GM21447 (cell line): ENCODE results near the gene PMEPA1.
"Not testable (repeated sequence)": the region's sequence is repeated elsewhere in the genome, so short reads cannot be mapped to it uniquely, and the experiment has no call there.

Experiments
- ATAC-seq: cut with Tn5 transposase; IDR thresholded peaks from one replicate; pipeline ENCODE4 v1.9.1; 2021; ENCODE audit not compliant: unreplicated experiment

Gene PMEPA1

DNA sequence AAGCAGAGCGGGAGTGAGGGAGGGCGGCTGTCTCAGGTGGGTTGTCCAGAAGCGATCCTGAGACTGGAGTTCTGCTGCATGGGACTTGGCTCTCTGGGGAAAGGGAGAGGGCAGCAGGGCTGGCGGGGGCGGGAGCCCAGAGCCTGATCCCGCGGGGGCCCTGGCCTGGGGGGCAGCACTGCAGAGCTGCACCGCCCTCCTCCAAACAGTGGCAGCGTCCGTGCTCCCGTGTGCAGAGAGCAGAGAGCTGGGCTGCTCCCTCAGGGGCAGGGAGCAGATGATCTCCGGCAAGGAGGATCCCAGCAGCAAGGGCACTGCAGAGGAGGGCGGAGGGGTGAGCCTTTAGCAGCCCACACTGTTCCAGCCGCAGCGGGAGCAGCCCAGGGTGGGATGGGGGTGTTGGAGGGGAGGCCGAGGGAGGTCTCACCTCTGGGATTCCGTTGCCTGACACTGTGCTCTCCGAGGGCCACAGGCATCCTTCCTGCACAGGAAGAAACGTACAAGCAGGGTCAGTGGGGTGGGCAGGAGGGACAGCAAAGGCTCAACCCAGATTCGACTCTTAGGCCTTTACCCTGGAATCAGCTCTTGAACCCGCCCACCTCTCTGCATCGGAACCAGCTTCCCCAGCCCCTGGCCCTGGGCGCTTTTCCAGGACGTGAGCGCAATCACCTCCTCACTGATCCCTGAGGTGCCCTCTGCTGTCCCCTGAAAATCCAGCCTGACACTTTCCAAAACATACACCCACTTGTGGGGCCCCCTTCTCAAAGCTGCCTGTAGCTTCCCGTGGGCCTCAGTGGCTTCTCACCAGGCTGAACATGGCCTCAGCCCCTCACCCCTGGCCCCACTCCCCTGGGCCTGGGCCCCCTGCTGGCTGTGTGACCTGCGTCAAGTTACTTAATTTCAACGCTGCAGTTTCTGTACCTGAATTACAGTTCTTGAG lies 56.9 kb downstream of the PMEPA1 start:
- no peak for ATAC-seq

GRCh38 chr20:57651881-57652605 lies 57.8 kb downstream of the PMEPA1 start:
- ATAC-seq: no peak

DNA sequence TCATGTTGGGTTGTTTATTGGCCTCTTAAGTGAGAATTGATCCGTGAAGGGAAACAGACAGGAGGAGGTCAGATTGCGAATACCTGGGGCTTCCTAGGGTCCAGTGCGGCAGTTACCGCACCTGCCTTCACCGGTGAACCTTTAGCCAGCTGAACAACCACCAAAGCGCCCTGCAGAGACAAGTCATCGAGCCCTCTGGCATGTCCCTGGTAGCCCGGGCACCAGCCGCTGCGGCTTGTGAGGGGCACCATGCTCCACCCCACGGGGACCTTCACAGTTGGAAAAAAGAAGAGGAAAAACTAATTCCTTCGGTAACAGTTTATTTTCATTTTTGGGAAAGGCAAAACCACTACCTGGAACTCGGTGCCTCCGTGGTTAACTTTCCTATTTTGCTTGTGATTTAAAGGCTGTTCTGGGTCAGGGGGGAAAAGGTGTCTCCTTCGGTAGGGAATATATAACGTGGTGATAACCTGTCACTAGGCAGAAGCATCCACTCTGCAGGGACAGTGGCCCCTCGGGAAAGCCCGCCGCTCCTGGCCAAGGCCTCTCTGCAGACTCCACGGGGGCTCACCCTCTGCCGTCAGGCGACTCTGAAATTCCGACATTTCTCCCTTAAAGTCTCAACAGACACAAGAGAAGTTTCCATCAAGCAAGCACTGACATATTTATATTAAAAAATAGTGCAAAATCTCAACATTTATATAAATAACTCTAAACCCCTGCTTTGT lies 58.9 kb downstream of the PMEPA1 start:
- no peak for ATAC-seq

DNA sequence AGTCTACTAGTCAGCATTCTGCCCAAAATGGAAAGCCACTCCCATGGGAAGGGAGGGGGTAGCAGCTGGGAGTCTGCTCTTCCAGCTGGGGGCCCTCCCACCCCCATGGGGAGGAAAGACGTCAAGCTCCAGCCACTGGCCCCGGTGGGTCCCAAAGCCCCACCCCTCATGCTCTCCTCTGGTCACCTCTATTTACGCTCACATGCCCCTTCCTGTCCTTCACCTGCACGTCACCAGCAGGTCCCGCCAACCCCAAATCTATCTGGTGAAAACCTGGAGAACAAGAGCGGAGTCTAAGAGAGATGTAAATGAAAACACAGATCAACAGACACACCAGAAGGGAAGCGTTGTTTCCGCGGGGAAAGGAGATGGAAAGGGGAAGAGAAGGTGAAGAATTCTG lies 59.5 kb downstream of the PMEPA1 start:
- ATAC-seq: no peak

- ATAC-seq: no peak
Observed at GRCh38 chr20:57649617-57650015, 60.2 kb downstream of the PMEPA1 start.

DNA sequence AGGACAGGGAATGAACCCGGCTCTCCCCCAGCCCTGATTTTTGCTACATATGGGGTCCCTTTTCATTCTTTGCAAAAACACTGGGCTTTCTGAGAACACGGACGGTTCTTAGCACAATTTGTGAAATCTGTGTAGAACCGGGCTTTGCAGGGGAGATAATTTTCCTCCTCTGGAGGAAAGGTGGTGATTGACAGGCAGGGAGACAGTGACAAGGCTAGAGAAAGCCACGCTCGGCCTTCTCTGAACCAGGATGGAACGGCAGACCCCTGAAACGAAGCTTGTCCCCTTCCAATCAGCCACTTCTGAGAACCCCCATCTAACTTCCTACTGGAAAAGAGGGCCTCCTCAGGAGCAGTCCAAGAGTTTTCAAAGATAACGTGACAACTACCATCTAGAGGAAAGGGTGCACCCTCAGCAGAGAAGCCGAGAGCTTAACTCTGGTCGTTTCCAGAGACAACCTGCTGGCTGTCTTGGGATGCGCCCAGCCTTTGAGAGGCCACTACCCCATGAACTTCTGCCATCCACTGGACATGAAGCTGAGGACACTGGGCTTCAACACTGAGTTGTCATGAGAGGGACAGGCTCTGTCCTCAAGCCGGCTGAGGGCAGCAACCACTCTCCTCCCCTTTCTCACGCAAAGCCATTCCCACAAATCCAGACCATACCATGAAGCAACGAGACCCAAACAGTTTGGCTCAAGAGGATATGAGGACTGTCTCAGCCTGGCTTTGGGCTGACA lies 60.8 kb downstream of the PMEPA1 start:
- ATAC-seq: no peak

- no peak for ATAC-seq
Observed at GRCh38 chr20:57647933-57648785, 61.7 kb downstream of the PMEPA1 start.

- ATAC-seq: no peak
Observed at GRCh38 chr20:57647006-57647932, 62.5 kb downstream of the PMEPA1 start.

DNA sequence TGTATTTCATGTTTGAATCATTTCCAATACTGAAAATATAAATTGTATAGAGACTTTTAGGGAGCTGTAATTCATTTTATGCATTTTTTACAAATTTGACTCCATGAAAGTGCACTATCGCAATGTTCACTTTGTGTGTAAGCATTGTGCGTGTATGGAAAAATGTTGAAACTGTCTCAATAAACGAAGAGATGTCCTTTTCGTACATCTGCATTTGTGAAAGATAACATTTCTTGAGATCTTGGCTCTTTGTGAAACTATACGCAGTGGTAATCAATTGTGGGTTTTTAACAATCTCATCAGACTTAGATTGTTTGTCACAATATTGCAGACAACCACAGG lies 70.9 kb downstream of the PMEPA1 start:
- ATAC-seq: no peak

- ATAC-seq: no peak
Observed at GRCh38 chr20:57638173-57638894, 71.5 kb downstream of the PMEPA1 start.

GRCh38 chr20:57633945-57634491 lies 75.8 kb downstream of the PMEPA1 start:
- ATAC-seq: no peak

DNA sequence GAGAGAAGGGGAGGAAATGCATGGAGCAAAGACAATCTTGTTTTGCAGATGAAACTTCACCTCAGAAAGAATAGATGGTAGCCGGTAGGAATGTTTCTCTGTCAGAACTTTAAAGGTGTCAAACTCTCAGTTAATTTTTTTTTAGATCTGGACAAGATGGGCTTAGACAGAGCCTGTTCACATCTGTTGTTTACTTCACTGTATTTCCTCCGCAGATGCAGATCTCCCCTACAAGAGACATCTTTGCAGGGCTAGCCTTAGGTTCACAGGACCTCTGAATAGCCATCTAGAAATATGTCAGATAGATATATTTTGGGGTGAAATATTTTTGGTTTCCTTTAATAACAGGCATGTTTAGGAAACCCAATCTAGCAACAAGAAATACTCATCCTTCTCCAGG lies 77.5 kb downstream of the PMEPA1 start:
- no peak for ATAC-seq

- no peak for ATAC-seq
Observed at GRCh38 chr20:57630061-57630460, 79.8 kb downstream of the PMEPA1 start.

DNA sequence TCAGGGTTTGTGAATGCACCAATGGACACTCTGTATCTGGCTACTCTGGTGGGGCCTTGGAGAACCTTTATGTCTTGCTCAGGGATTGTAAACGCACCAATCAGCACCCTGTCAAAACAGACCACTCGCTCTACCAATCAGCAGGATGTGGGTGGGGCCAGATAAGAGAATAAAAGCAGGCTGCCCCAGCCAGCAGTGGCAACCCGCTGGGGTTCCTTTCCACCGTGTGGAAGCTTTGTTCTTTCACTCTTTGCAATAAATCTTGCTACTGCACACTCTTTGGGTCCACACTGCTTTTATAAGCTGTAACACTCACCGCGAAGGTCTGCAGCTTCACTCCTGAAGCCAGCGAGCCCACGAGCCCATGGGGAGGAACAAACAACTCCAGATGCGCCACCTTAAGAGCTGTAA lies 80.3 kb downstream of the PMEPA1 start:
- not testable (repeated sequence) for ATAC-seq

GRCh38 chr20:57628962-57629308 lies 80.9 kb downstream of the PMEPA1 start:
- ATAC-seq: not testable (repeated sequence)

- ATAC-seq: no peak
Observed at GRCh38 chr20:57628047-57628961, 81.5 kb downstream of the PMEPA1 start.

DNA sequence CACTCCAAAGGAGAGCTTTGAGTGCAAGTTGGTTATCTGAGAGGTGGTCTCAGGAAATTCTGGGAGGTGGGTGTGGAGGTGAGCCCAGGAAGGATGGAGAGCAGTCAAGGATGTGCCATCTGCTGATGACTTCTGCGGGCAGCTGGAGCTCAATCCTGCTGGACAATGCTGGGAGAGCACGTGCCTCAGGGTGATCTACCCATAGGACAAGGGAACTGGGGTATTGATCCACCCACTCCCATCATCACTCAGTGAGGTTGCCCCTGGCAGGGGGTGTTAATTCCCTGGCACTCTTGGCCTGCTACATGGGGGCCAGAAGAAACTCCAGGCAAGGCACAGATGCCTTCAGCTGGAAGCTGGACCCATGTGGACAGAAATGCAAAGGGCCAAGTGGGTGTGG lies 82.5 kb downstream of the PMEPA1 start:
- ATAC-seq: no peak
